ENCODE data around the gene CNTNAP5. TPM values are rescaled to one million over a fixed set of nuclear protein-coding genes. Genes with fewer than 3 reads are reported as not detected.

CNTNAP5 gene
- total RNA-seq, 1 donor from 2014 or later = not detected

DNA sequence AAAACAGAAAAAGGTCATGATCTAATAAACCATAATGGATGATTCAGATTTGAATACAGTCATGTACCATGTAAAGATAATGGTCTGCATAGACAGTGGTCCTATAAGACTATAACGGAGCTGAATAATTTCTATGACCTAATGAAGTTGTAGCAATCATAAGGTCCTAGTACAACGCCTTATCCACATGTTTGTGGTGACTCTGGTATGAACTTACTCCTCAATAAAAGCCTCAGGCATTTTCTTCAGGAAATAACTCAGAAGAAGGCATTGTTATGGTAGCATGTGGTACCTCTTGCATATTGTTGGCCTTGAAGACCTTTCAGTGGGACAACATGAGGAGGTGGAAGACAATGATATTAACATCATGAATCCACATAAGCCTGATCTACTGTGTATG lies 883.3 kb downstream of the CNTNAP5 start:
- Mint-ChIP-seq H3K27me3 (ENCODE audit: unreplicated experiment) (no peaks in the 10 kb centered on the region), H3K27ac (ENCODE audit: unreplicated experiment) (no peak overlapping the region), H3K4me1 (ENCODE audit: unreplicated experiment) (no peaks in the 10 kb centered on the region), H3K36me3 (ENCODE audit: unreplicated experiment) (no peaks in the 10 kb centered on the region), H3K9me3 (ENCODE audit: unreplicated experiment) (peaks cover 32% of the 10 kb centered on the region), H3K4me3 (ENCODE audit: unreplicated experiment) (no peak overlapping the region)
- DNase-seq (ENCODE audit: extremely low spot score, unreplicated experiment) = no peak
- TF ChIP-seq, protein P1, sequence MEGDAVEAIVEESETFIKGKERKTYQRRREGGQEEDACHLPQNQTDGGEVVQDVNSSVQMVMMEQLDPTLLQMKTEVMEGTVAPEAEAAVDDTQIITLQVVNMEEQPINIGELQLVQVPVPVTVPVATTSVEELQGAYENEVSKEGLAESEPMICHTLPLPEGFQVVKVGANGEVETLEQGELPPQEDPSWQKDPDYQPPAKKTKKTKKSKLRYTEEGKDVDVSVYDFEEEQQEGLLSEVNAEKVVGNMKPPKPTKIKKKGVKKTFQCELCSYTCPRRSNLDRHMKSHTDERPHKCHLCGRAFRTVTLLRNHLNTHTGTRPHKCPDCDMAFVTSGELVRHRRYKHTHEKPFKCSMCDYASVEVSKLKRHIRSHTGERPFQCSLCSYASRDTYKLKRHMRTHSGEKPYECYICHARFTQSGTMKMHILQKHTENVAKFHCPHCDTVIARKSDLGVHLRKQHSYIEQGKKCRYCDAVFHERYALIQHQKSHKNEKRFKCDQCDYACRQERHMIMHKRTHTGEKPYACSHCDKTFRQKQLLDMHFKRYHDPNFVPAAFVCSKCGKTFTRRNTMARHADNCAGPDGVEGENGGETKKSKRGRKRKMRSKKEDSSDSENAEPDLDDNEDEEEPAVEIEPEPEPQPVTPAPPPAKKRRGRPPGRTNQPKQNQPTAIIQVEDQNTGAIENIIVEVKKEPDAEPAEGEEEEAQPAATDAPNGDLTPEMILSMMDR (IDR thresholded peaks at IDR 0.05) = no peak

DNA sequence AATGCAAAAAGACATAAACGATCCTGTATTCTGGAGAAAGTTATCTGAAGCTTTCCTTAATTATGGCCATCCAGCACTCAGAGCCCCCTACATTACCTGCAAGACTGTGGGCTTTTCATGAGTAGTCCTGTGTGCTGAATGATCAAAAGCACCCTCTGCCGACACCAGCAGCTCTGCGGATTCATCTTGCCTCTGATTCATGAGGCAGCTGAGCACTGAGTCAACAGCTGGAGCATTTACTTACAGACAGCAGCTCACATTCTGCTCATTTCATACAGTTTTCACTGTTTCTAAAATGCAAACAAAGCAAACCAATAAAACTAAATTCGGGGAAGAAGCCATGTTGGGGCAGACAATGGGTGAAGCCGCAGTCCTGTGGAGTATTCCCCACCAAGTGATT lies 886.5 kb downstream of the CNTNAP5 start:
- DNase-seq (ENCODE audit: extremely low spot score, unreplicated experiment) = no peak
- Mint-ChIP-seq H3K4me1 (ENCODE audit: unreplicated experiment) (no peaks in the 10 kb centered on the region), H3K27me3 (ENCODE audit: unreplicated experiment) (no peaks in the 10 kb centered on the region), H3K27ac (ENCODE audit: unreplicated experiment) (no peak overlapping the region), H3K36me3 (ENCODE audit: unreplicated experiment) (no peaks in the 10 kb centered on the region), H3K4me3 (ENCODE audit: unreplicated experiment) (no peak overlapping the region), H3K9me3 (ENCODE audit: unreplicated experiment) (peaks cover 30% of the 10 kb centered on the region)
- TF ChIP-seq, protein P1 (IDR thresholded peaks at IDR 0.05) = no peak

DNA sequence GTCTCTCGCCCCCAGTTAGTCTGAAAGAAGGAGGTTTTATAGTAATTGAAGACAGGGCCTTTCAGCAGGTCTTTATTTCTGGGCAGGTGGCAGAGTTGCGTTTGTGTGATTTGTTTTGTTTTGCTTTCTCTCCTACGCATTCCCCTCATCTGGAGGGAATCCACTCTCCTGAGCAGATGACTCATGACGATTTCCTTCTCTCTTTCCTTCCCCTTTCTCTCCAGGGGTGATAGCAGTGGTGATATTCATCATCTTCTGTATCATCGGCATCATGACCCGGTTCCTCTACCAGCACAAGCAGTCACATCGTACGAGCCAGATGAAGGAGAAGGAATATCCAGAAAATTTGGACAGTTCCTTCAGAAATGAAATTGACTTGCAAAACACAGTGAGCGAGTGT lies 888.8 kb downstream of the CNTNAP5 start:
- H3K9me3 Mint-ChIP-seq (ENCODE audit: unreplicated experiment) = peaks cover 32% of the 10 kb centered on the region
- no peaks in the 10 kb centered on the region for H3K4me1 Mint-ChIP-seq (ENCODE audit: unreplicated experiment)
- H3K27ac Mint-ChIP-seq (ENCODE audit: unreplicated experiment) = no peak overlapping the region
- no peaks in the 10 kb centered on the region for H3K27me3 Mint-ChIP-seq (ENCODE audit: unreplicated experiment)
- DNase-seq (ENCODE audit: extremely low spot score, unreplicated experiment) = no peak
- H3K36me3 Mint-ChIP-seq (ENCODE audit: unreplicated experiment) = no peaks in the 10 kb centered on the region
- H3K4me3 Mint-ChIP-seq (ENCODE audit: unreplicated experiment) = no peak overlapping the region
- TF ChIP-seq, protein P1 (IDR thresholded peaks at IDR 0.05) = no peak

DNA sequence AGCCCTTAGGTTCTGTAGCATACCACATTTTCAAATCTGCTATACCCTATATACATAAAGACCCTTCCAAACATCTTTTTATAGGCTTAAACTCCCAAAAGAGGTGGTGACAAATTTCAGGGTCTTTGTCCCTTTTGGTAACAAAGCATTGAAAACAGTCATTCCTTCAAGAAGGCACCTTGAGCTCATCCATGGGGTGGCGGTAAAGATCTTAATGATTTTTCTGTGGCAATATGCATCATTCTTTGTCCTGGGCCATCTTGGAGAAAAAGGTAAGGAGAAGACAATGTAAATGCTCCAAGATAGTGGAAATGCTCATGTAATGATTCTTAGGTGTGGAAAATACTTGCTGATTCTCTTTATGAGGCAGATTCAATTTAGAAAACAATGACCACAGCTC lies 890.5 kb downstream of the CNTNAP5 start:
- no peak overlapping the region for H3K27ac Mint-ChIP-seq (ENCODE audit: unreplicated experiment)
- H3K36me3 Mint-ChIP-seq (ENCODE audit: unreplicated experiment) = no peaks in the 10 kb centered on the region
- no peaks in the 10 kb centered on the region for H3K4me1 Mint-ChIP-seq (ENCODE audit: unreplicated experiment)
- DNase-seq (ENCODE audit: extremely low spot score, unreplicated experiment) = no peak
- TF ChIP-seq, protein P1 (IDR thresholded peaks at IDR 0.05) = no peak
- no peak overlapping the region for H3K4me3 Mint-ChIP-seq (ENCODE audit: unreplicated experiment)
- peaks cover 24% of the 10 kb centered on the region for H3K9me3 Mint-ChIP-seq (ENCODE audit: unreplicated experiment)
- H3K27me3 Mint-ChIP-seq (ENCODE audit: unreplicated experiment) = no peaks in the 10 kb centered on the region

DNA sequence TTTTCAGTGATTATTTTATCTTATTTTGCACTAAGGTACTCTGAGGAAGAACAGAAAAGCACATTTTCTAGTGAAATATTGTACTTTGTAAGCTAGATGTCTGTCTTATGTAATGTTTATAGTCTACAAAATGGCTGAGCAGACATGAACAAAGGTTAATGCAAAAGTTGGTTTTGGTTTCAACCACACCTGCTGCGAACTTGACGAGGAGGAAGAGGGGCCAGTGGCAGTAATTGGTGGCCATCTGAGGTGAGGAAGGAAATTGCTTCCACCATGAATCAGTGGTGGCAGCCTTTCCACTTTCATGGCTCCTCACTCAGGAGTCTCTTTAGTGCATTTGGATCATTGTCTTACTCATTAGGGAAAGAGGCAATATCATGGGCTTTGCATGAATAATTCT lies 894.2 kb downstream of the CNTNAP5 start:
- no peak for DNase-seq (ENCODE audit: extremely low spot score, unreplicated experiment)
- Mint-ChIP-seq H3K4me1 (ENCODE audit: unreplicated experiment) (no peaks in the 10 kb centered on the region), H3K9me3 (ENCODE audit: unreplicated experiment) (peaks cover 28% of the 10 kb centered on the region), H3K4me3 (ENCODE audit: unreplicated experiment) (no peak overlapping the region), H3K27me3 (ENCODE audit: unreplicated experiment) (no peaks in the 10 kb centered on the region), H3K36me3 (ENCODE audit: unreplicated experiment) (no peaks in the 10 kb centered on the region), H3K27ac (ENCODE audit: unreplicated experiment) (no peak overlapping the region)
- TF ChIP-seq, protein P1 (IDR thresholded peaks at IDR 0.05) = no peak
